Thoracic aorta (tissue), 2 donors: Measurements from ENCODE around the gene PRKAA2. TPM values are rescaled to one million over a fixed set of nuclear protein-coding genes. Genes with fewer than 3 reads are reported as not detected.

ENCODE experiments used
- ATAC-seq: fragments of 150-250 bp; one replicate; pipeline ENCODE4 v1.8.0; 2017; ENCODE audit warnings: low read depth; ENCODE audit not compliant: insufficient number of reproducible peaks, low FRiP score
- DNase-seq: peaks from one replicate; pipeline ENCODE4 v3.0.0-alpha.2; 2020; ENCODE audit warnings: low spot score
- H3K27ac ChIP-seq, 2 donors: fragments of 200-600 bp; sonication (generic); 1 replicate in 1 of 2; 2 replicates in 1 of 2; pipeline ENCODE4 v1.5.1; 2016; ENCODE audit warnings: mild to moderate bottlenecking in 2 of 2, moderate library complexity in 2 of 2
- H3K27me3 ChIP-seq: fragments of 200-600 bp; sonication (generic); replicated peaks from 2 replicates; pipeline ENCODE4 v1.6.0; 2016; ENCODE audit warnings: mild to moderate bottlenecking; ENCODE audit not compliant: insufficient read depth
- H3K36me3 ChIP-seq: fragments of 200-600 bp; sonication (generic); one replicate; pipeline ENCODE4 v1.5.1; 2016
- H3K4me1 ChIP-seq, 2 donors: fragments of 200-600 bp; sonication (generic); 1 replicate in 1 of 2; 2 replicates in 1 of 2; pipeline versions ENCODE4 v1.5.1 to v1.6.0; 2016; ENCODE audit warnings: low read depth in 2 of 2, mild to moderate bottlenecking in 1 of 2; ENCODE audit not compliant: control insufficient read depth in 1 of 2
- H3K4me3 ChIP-seq: fragments of 200-600 bp; sonication (generic); 2 replicates; pipeline ENCODE4 v1.5.1; 2016; ENCODE audit warnings: mild to moderate bottlenecking
- H3K9me3 ChIP-seq: fragments of 200-600 bp; sonication (generic); 2 replicates; pipeline ENCODE4 v1.5.1; 2016
- CTCF ChIP-seq: fragments of 200-600 bp; sonication (generic); IDR thresholded peaks from one replicate; pipeline ENCODE4 v1.5.1; 2019; ENCODE audit warnings: antibody characterized with exemption
- total RNA-seq, 2 donors: library from RNA; depleted of rRNA; stranded (reverse); fragments of >200 nt; gene quantifications; one replicate each; pipeline versions ENCODE4 v1.1.0 to v1.2.3, GENCODE V29; 2016

The PRKAA2 gene
- total RNA-seq, 2 donors from 2014 or later = 9.2 to 16.9 TPM

- peak overlapping the region; percentile 83 for H3K4me3 ChIP-seq
- no peak for DNase-seq
- ATAC-seq = no peak
- no peak for TF ChIP-seq CTCF
- H3K36me3 ChIP-seq = no peaks in the 10 kb centered on the region
- no peaks in the 10 kb centered on the region for H3K27me3 ChIP-seq
- peak overlapping the region; percentile 13 to 60 for H3K27ac ChIP-seq
- H3K9me3 ChIP-seq = no peaks in the 10 kb centered on the region
- peaks cover 4 to 15% of the 10 kb centered on the region in 2 donors for H3K4me1 ChIP-seq
Measured at GRCh38 chr1:56645677-56646305, 677 bp downstream of the PRKAA2 start.

GRCh38 chr1:56646611-56647010 lies 1.5 kb downstream of the PRKAA2 start:
- no peak for TF ChIP-seq CTCF
- no peak for ATAC-seq
- Histone ChIP-seq H3K4me3 (peak overlapping the region; percentile 83), H3K36me3 (no peaks in the 10 kb centered on the region), H3K27me3 (no peaks in the 10 kb centered on the region), H3K27ac (no peak overlapping the region), H3K4me1 (peaks cover 4 to 15% of the 10 kb centered on the region in 2 donors), H3K9me3 (no peaks in the 10 kb centered on the region)
- no peak for DNase-seq

GRCh38 chr1:56647106-56647505 lies 2.0 kb downstream of the PRKAA2 start:
- Histone ChIP-seq H3K36me3 (no peaks in the 10 kb centered on the region), H3K27ac (no peak overlapping the region), H3K9me3 (no peaks in the 10 kb centered on the region), H3K27me3 (no peaks in the 10 kb centered on the region), H3K4me3 (no peak overlapping the region), H3K4me1 (peaks cover 4 to 15% of the 10 kb centered on the region in 2 donors)
- TF ChIP-seq CTCF = no peak
- DNase-seq = no peak
- no peak for ATAC-seq

- no peak for TF ChIP-seq CTCF
- no peak for DNase-seq
- Histone ChIP-seq H3K36me3 (no peaks in the 10 kb centered on the region), H3K27me3 (no peaks in the 10 kb centered on the region), H3K27ac (no peak overlapping the region), H3K4me3 (no peak overlapping the region), H3K4me1 (peaks cover 4 to 17% of the 10 kb centered on the region in 2 donors), H3K9me3 (no peaks in the 10 kb centered on the region)
- ATAC-seq = no peak
Measured at GRCh38 chr1:56648546-56648945, 3.4 kb downstream of the PRKAA2 start.

GRCh38 chr1:56654126-56654923 lies 9.2 kb downstream of the PRKAA2 start:
- Histone ChIP-seq H3K4me3 (no peak overlapping the region), H3K4me1 (peaks cover 10 to 15% of the 10 kb centered on the region in 2 donors), H3K27ac (no peak overlapping the region), H3K27me3 (no peaks in the 10 kb centered on the region), H3K9me3 (peaks cover 14% of the 10 kb centered on the region), H3K36me3 (no peaks in the 10 kb centered on the region)
- ATAC-seq (no peak), DNase-seq (no peak)
- no peak for TF ChIP-seq CTCF
